Germinal center (tissue), 1 donor: ENCODE data around the gene PLPPR3.

Experiments used
- DNase-seq: peaks from one replicate; pipeline ENCODE4 v3.0.0; 2012; ENCODE audit warnings: mixed read lengths, low spot score

The PLPPR3 gene

GRCh38 chr19:776549-776948 lies 45.2 kb downstream of the PLPPR3 start:
- DNase-seq: no peak

DNA sequence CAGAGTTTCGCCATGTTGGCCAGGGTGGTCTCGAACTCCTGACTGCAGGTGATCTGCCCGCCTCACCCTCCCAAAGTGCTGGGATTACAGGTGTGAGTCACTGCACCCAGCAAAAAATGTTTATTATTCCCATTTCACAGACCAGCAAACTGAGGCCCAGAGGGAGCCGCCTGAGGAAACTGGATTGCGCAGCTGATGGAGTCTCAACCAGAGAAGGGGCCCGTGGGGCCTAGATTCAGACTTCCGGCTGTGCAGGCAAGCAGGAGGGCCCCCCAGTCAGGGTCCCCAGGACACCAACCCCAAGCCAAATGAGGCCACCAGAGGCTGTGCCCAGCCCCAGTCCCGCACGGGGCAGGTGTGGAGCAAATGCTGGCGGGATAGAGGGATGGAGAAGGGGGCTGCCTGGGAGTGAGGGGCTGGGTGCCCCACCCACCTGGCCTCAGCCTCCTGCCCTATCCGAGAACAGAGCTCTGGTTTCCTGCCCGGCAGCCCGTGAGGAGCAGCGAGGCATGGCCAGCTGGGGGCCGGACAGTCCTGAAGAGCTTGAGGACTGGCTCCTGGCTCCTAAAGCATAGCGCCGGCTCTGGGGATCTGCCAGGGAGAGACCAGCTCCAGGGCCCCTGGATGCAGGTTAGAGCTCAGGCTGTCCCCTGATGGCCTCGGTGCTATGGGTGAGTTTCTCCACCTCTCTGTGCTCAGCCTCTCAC lies 48.9 kb downstream of the PLPPR3 start:
- no peak for DNase-seq

- DNase-seq: no peak
Observed at GRCh38 chr19:772063-772462, 49.7 kb downstream of the PLPPR3 start.

DNA sequence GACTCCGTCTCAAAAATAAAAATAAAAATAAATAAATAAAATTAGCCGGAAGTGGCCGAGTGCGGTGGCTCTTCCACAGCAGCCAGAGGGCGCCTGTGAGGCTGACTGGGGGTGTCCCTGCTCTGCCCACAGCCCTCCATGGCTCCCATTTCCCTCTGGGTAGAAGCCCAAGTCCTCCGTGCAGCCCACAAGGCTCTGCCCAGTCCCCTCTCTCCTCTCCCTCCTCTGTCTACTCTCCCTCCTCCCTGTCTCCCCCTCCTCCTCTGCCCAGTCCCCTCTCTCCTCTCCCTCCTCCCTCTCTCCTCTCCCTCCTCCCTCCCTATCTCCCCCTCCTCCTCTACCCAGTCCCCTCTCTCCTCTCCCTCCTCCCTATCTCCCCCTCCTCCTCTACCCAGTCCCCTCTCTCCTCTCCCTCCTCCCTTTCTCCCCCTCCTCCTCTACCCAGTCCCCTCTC lies 50.4 kb downstream of the PLPPR3 start:
- DNase-seq: peak; percentile 53

- DNase-seq: no peak
Observed at GRCh38 chr19:769616-770015, 52.1 kb downstream of the PLPPR3 start.

DNA sequence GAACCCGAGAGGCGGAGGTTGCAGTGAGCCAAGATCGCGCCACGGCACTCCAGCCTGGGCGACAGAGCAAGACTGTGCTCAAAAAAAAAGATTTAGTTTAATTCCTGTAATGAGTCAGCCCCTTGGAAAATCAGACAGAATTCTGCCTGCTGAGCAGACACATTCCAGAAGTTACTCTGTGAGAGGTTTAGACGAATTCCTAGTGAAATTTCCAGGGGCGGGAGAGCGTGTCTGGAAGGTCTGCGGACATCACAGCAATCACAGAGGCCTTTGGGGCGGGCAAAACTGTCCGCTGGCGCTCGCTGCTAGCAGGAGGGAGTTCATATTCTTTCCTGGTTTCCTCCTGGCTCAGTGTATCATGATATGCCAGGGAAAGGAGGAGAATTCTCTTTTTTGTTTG lies 53.3 kb downstream of the PLPPR3 start:
- no peak for DNase-seq

- no peak for DNase-seq
Observed at GRCh38 chr19:765179-765738, 56.5 kb downstream of the PLPPR3 start.

DNA sequence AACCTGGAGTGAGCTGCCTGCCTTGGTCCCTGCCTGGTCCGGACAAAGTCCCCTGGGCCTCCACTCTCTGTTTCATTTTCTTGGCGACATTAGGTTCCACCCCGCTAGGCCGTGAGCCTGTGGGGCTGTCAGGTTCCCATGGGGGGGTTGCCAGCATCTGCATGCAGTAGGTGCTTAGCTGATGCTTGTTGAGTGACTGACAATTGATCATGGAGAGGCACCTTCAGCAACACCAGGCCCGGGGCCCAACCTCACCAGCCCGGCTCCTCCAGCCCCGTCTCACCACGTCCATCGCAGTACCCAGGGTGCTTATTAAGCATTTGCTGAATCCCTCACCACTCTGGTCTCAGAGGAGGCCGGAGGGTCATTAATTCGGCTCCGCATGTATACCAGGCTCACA lies 57.5 kb downstream of the PLPPR3 start:
- no peak for DNase-seq

DNA sequence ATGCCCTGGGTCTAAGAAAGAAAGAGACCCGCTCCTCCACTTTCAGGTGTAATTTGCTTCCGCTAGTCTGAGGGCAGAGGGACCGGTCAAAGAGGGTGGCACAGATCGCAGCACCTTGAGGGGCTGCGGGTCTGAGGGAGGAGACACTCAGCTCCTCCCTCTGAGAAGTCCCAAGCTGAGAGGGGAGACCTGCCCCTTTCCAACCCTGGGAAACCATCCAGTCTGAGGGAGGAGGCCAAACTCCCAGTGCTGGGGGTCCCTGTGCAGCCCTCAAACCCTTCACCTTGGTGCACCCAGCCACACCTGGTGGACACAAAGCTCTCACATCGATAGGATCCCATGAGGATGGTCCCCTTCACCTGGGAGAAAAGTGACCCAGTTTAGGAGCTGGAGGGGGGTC lies 57.9 kb downstream of the PLPPR3 start:
- DNase-seq: no peak

DNA sequence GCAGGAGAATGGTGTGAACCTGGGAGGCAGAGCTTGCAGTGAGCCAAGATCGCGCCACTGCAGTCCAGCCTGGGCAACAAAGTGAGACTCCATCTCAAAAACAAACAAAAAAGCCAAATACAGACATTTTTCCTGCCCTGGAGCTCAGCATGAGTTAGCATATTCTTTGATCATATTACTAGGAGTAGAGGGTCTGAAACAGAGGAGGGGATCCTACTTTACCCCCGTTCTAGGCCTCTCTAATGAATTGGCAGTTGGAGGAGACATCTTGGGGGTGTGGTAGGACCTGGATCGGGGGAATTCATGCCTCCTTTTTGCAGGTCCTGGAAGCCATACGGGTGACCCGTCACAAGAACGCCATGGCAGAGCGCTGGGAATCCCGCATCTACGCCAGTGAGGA lies 58.6 kb downstream of the PLPPR3 start:
- no peak for DNase-seq
